Left renal cortex interstitium (tissue), 4 donors: ENCODE data around the gene NUMBL. TPM values are rescaled to one million over a fixed set of nuclear protein-coding genes. Genes with fewer than 3 reads are reported as not detected.

Experiments
- DNase-seq, 4 donors: peaks; one replicate each; pipeline ENCODE4 v3.0.0-alpha.2; 2013; ENCODE audit warnings: low read depth in 4 of 4, low spot score in 2 of 4, missing footprints in 1 of 4
- polyA plus RNA-seq, 4 donors: library from polyadenylated mRNA; unstranded; fragments of 120-200 nt; gene quantifications; one replicate each; pipeline ENCODE4 v1.2.1, GENCODE V29; 2013; ENCODE audit not compliant: insufficient read length in 4 of 4

Gene NUMBL
- polyA plus RNA-seq, 4 donors, result 8.9 to 20.7 (median 16.3) TPM

GRCh38 chr19:40716482-40717324, 26.3 kb upstream of the NUMBL start, which contains the start of the genes COQ8B and ITPKC:
TSS of gene COQ8B (minus strand) at chr19:40716886. CDS start at chr19:40714632, 2,254 bp downstream.
TSS of gene ITPKC (plus strand) at chr19:40717112. CDS start at chr19:40717136, 24 bp downstream.
- DNase-seq, result peak; percentile 91 to 99 (median 98)

- no peak for DNase-seq
These were observed 25.6 kb upstream of the NUMBL start for GRCh38 chr19:40716031-40716481.

DNA sequence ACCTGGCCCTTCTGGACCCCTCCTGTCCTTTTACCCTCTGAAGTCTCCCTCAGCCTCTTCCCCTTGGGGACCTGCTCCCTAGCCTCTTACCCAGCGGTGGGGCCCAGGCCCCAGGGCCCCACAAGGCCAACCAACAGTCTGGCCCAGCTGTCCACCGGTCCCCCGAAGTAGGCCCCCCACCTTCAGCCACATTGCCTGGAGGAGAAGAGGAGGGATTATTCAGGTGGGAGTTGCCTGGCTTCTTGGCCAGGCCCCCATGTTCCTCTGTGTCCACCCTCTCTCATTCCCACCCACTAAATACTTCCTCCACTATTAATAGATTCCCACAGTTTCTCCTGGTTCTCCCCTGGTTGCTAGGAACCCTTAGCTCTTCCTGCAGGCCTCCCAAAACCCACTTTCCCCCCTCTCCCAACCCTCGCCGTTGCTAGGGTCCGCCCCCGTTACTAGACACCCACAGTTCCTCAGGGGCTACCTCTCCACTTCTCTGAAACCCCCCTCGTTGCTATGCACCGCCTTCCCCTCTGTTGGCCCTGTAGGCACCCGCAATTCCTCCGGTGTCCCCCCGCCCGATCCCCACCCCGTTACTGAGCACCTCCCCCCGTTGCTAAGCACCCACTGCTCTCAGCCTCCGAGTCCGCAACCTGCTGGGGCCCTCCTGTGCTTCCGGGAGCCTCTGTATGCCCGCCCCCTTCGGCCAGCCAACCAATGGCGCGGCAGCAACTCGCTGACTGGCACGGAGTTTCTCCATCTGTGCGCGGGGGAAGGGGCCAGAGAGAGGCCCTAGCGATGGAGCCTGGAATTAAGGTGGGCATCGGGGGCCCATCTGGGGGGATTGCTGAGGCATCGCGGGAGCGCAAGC, 24.2 kb upstream of the NUMBL start:
- DNase-seq, result peak; percentile 84 to 92 (median 84)

DNA sequence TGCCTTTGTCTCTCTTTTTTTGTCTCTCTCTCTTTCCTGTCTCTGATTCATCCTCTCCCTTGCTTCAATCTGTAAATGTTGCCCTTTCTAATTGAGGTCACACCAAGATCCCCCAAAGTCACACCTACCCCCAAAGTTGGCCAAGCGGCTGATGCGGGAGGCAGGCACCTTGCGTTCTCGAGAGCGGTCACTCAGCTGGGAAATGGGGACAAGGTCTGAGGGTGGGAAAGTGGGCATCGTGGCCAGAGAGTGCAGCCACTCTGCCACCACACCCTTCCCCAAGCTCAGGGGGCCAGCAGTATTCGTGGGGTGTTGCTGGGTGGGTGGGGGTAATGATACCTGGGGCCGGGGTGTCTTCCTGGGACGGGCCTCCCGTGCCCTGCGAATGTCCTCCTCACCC, 23.5 kb upstream of the NUMBL start:
- DNase-seq, result no peak

- no peak for DNase-seq
These were observed 19.4 kb upstream of the NUMBL start for GRCh38 chr19:40709817-40710216.

DNA sequence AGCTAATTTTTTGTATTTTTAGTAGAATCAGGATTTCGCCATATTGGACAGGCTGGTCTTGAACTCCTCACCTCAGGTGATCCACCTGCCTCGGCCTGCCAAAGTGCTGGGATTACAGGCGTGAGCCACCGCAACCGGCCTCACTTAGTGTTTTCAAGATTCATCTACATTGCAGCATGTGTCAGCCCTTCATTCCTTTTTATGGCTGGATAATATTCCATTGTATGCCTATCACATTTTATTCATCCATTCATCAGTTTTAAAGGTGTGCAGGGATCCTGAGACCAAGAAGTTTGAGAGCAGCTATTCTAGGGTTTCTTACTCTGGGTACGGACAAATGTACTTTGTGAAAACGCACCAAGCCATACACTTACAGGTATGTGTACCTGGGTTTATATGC, 17.2 kb upstream of the NUMBL start:
- no peak for DNase-seq

DNA sequence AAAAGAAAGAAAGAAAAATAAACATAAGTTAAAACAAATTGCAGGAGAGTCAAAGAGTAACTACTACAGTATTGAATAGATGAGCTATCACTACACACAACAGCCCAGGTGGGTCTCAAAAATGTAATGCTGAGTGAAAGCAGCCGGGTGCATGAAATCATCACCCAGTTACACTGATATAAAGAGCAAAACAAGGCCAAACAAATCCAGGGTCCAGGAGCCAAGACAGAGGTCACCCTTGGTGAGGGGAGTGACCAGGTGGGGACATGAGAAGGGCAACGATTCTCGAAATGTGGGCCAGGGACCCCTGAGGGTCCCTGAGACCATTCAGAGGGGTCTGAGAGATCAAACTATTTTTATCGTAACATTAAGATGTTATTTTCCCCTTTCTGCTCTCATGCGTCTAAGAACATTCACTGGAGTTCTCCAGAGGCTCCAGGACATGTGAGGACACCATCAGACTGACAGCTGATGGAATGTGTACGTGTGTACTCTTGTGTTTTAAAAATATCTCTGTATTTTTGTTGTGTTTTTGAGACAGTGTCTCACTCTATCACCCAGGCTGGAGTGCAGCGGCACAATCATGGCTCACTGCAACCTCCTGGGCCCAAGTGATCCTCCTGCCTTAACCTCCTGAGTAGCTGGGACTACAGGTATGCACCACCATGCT, 15.6 kb upstream of the NUMBL start:
- DNase-seq, result no peak

DNA sequence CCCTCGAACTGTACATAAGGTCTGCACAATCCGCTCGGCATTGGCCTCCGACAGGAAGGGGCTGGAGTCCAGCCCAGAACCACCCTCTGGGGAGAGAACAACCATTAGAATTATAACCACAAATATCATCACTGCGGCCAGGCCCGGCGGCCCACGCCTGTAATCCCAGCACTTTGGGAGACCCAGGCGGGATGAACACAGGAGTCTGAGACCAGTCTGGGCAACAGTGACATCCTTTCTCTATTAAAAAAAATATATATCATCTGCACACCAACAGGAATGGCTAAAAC, 14.9 kb upstream of the NUMBL start:
- no peak for DNase-seq

DNA sequence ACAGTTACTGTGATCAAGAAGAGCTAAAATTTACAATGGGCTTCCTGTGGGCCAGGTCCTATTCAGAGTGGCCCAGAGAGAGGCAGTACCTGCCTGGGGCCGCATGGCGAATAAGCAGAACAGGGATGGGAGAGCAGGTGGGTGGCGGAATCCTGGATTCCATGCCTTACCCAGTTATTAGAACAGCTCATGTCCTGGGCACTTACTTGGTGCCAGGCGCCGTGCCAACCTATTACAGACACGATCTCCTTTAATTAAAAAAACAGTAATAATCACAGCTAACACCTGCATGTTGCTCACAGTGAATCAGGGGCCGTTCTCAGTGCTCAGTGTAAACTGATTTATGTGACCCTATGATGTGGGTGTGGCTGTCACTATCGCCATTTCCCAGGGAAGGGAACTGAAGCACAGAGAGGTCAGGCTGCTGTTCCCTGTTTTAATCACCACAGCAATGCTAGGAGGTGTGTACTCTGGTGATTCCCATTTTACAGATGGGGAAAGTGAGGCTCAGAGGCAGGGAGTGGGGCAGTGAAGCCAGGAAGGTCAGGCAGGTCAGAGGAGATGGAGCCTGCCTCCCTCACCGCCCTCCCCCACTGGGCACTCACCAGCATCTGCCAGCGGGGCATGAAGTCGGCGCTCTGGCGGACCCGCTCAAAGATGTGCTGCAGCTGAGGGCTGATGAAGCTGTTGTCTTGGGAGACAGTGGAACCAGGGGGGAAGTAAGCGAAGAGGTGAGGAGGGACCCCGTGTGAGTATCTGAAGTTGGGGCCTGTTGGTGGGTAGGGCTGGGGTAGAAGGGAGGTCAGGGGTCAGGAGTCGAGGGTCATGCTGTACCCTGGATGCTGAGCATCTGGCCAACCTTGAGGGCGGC, 14.3 kb upstream of the NUMBL start:
- DNase-seq, result no peak

DNA sequence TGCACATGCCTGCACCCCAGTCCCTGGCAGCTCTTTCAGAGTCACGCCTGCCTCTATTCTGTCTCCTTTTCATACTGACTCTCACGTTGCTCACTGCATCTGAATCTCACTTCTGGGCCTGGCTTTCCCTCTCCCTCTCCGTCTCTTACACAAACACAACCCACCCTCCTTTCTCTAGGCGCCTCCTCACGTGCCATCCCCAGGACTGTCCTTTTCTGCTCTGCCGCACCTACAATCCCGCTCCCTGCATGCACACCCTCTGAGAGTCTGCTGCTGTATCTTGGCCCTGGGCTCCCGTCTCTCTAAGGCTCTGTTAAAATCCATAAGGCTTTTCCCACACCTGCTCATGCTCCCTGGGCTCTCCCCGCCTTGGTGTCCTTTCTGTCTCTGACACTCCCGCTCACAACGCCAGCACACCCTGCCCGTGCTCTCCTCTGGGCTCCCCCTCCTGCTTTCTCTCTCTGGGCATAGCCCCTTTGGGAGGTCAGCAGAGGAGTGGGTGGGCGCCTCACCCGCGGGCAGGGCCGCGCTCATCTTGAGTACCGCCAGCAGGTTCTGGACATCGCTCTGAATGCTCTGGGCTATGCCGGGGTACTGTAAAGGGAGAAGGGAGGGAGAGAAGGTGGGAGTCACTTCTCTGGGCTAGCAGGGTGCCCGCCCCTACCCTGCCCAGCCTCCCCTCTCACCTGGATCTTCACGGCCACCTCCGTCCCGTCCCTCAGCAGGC, 12.7 kb upstream of the NUMBL start:
- no peak for DNase-seq

DNA sequence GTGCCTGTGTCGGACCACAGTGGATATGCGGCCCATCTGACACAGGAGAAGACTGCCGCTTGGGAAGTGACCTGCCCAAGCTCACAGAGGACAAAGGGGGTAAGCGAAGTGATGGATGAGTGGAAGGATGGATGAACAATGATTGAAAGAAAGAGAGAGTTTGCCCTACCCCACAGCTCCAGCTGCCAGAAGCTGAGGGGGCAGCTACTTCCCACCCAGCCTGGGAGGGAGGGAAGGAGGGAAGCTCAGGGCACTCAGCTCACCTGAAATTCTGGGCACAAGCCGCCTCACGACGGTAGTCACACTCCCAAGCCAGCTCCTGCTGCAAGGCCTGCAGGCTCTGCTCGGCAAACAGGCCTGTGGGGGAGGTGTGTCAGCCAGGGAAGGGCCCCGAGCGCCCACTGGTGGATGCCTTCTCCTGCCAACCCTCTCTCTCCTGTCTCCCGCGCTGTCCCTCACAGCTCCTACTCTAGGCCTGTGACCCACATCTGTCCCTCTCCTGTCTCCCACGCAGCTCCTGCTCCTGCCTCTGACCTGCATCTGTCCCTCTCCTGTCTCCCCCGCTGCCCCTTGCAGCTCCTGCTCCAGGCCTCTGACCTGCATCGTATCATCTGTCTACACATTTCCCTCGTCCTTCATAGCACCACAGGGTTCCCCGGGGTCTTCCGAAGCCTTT, 12.0 kb upstream of the NUMBL start:
- no peak for DNase-seq

DNA sequence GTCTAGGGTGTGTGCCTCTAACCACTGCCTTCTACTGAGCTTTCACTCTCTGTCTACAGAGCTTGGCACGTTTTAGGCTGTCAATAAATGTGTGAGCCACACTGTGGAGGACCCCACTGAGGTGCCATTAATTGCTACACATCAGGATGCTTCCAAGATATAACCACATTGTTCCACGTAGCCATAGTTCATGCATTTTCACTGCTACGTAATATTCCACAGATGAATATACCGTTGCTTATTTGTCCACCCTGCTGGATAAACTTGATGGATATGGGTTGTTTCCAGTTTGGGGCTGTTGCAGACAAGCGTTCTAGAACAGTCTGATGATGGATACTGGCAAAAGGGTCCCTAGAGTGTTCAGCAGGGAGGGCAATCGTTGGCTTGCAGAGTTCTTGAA, 11.3 kb upstream of the NUMBL start:
- DNase-seq, result no peak

DNA sequence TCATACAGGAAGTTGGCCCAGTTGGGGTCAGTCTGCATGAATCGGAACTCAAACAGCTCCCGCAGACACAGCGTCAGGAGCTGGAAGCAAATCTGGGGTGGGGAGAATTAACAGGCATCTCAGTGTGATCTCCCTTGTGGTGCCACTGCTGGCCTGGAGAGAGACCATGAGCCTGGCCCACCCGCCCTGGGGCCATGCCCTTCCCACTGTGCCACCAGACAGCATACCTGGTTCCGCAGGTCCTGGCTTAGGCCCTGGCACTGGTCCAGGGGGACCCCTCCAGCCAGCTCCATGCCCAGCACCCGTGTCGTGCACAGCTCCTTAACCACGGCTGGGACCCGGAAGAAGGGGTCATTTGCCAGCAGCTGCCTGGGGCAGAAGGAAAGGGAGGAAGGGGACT, 9.6 kb upstream of the NUMBL start:
- no peak for DNase-seq

GRCh38 chr19:40697007-40697406, 6.6 kb upstream of the NUMBL start:
- no peak for DNase-seq

- DNase-seq, result no peak
These were observed 5.4 kb upstream of the NUMBL start for GRCh38 chr19:40695881-40696280.

DNA sequence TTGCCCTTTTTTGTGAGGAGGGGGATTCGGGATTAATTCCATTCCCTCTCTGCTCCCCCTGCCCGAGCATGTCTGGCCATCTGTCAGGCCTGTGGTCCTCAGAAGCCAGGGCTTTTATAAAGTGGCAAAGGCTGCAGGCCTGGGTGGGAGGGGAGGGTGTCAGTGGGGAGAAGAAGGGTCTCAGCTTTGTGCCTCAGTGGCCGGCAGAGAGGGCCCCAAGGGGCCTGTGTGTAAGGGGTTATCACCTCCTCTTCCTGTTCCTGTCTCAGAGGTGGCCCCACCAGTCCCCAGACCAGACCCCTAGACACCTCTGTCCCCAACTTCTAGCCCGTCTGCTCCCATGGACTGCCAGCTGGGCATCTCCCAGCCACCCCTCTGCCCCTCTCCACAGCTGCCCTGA, 3.4 kb upstream of the NUMBL start:
- DNase-seq, result no peak

- no peak for DNase-seq
These were observed 2.8 kb upstream of the NUMBL start for GRCh38 chr19:40693150-40693788.

- no peak for DNase-seq
These were observed 1.7 kb upstream of the NUMBL start for GRCh38 chr19:40692212-40692551.
